ENCODE data around the gene TNN. TPM values are rescaled to one million over a fixed set of nuclear protein-coding genes. Genes with fewer than 3 reads are reported as not detected.

TNN gene
- total and polyA plus RNA-seq, 10 of the 15 experiments (the other 5 are each of a cell fraction or from before 2014, with no cell fraction given), result 0.05 to 0.17 (median 0.11) TPM

- TF ChIP-seq IRF3 (IDR thresholded peaks at IDR 0.05), result no peak
- TF ChIP-seq ZNF24 (IDR thresholded peaks at IDR 0.05), result no peak
- no peak; the same call in 1 of the 2 replicates for TF ChIP-seq GATAD2B (conservative IDR thresholded peaks at IDR 0.05; ENCODE audit: low read depth)
- TF ChIP-seq HCFC1 (IDR thresholded peaks at IDR 0.05; ENCODE audit: low read length), result no peak
- TF ChIP-seq ESRRA (IDR thresholded peaks at IDR 0.05; ENCODE audit: low read length), result no peak
- TF ChIP-seq SP1 (IDR thresholded peaks at IDR 0.05; ENCODE audit: low read depth, low read length), result no peak
- TF ChIP-seq POLR2AphosphoS5 (IDR thresholded peaks at IDR 0.05; ENCODE audit: low read length), result no peak
- TF ChIP-seq KDM1A (IDR thresholded peaks at IDR 0.05; ENCODE audit: borderline replicate concordance), result no peak
- TF ChIP-seq NR2C1 (IDR thresholded peaks at IDR 0.05), result no peak
- 0 out of 2 replicates have a peak, but pooled peaks have one; percentile 22 for TF ChIP-seq CHD2 (IDR thresholded peaks at IDR 0.05; ENCODE audit: borderline replicate concordance, low read depth, low read length)
- TF ChIP-seq E2F8 (IDR thresholded peaks at IDR 0.05; ENCODE audit: low read depth, partially characterized antibody), result no peak
- TF ChIP-seq POLR2A (IDR thresholded peaks at IDR 0.05; ENCODE audit: low read depth, low read length), result no peak
- TF ChIP-seq IKZF2 (IDR thresholded peaks at IDR 0.05), result peak; percentile 90
- no peak for TF ChIP-seq NRF1 (conservative IDR thresholded peaks at IDR 0.05; ENCODE audit: low read depth, low read length)
- no peak for TF ChIP-seq RAD51 (IDR thresholded peaks at IDR 0.05)
- TF ChIP-seq CREB1 (IDR thresholded peaks at IDR 0.05; ENCODE audit: low read depth), result no peak
- no peak for TF ChIP-seq NKRF (conservative IDR thresholded peaks at IDR 0.05)
- TF ChIP-seq PRDM15 (CRISPR knock-in tag; IDR thresholded peaks at IDR 0.05), result no peak
- TF ChIP-seq TBL1XR1 (IDR thresholded peaks at IDR 0.05; ENCODE audit: low read depth, low read length), result no peak
- TF ChIP-seq FOXM1 (IDR thresholded peaks at IDR 0.05; ENCODE audit: low read depth, low read length), result no peak
- TF ChIP-seq NFYA (IDR thresholded peaks at IDR 0.05; ENCODE audit: borderline replicate concordance, low read depth, low read length), result no peak
- TF ChIP-seq IRF4 (IDR thresholded peaks at IDR 0.05; ENCODE audit: low read depth, low read length), result 0 out of 2 replicates have a peak, but pooled peaks have one; percentile 46
- no peak for TF ChIP-seq USF2 (IDR thresholded peaks at IDR 0.05; ENCODE audit: borderline replicate concordance, low read depth, low read length)
Measured at GRCh38 chr1:175188936-175189335, 121.3 kb downstream of the TNN start (continued).

Measured in GM12878 (cell line).